ENCODE results near the gene TMEM208.
A peak's percentile ranks its signal among the peaks of the same experiment; 100 is the strongest.

The TMEM208 gene

DNA sequence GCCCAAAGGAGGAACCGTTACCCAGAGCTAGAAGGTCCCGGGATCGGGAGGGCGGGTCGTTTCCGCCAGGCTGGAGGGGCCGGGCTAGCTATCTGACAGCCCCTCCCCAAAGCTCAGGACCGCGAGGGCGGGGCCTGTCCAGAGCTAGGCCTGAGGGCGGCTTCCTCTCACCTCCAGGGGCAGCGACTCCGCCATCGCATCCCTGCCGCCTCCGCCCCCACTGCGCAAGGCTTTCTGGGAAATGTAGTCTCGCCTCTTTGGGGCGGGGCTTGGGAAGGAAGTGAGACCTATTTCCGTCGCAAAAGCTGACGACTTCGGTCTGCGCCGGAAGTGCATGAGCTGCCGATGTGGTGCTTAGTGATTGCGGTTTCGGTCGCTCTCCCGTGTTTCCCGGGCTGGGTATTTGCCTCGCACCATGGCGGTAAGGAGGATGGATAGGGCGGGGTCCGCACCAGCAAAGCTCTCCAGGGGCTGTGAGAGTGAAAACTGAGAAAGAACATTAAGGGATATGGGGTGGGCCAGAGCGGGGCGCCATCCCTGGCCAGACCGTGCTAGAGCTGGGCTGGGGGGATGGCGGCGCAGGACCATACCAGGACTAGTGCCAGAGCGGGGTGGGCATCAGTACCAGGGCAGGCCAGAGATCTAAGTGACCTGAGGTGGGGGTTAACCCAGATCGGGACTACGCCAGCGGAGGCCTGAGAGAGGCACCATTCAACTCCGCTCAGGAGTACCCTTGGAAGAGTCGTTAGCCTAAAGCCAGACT lies at the start of gene TMEM208:
TSS of gene TMEM208 (plus strand) at position 327 of the 763 bp plus-strand sequence. CDS start at position 416, 89 bp downstream.
- peak; percentile 100 for DNase-seq

DNA sequence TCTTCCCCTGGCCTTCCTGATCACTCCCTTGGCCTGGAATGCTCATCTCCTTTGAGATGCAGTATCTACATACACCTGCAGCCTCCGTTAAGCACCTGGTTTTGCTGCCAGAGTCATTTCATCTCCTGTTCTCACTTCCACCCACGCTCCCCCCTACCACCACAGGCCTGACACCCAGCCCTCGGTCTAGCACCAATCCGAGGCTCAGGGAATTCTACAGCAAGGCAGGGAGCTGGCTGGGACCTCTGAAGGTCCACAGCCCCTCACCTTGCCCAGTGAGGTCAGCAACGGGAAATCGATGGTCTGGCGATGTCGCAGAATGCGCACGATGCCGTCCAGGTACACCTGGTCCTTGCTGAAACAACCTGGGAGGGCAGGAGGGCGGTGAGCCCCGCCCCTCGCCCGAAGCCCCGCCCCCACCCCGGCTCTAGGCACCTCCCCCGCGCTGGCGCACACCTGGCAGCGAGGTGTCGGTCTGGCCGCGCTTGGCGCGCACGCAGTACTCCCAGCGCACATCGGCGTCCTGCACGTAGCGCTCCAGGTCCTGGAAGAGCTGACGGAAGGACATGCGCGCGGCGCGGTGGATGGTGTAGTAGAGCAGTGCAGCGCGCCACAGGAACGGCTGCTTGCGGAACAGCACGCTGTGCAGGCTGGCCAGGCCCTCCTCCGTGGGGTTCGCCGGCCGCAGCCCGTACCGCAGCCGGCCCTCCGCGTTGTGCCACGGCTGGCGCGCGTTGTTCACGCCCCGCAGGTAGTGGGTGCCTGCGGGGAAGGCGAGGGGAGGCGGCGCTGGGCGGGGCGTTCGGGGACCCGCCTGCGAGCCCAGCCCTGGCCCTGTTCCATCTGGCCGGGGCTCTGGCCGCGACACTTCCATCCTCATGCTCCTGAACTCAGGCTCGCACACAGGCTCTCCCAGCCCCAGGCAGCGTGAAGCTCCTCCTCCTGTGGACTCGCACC lies 48.9 kb upstream of the TMEM208 start:
- peak; percentile 59 for DNase-seq

DNA sequence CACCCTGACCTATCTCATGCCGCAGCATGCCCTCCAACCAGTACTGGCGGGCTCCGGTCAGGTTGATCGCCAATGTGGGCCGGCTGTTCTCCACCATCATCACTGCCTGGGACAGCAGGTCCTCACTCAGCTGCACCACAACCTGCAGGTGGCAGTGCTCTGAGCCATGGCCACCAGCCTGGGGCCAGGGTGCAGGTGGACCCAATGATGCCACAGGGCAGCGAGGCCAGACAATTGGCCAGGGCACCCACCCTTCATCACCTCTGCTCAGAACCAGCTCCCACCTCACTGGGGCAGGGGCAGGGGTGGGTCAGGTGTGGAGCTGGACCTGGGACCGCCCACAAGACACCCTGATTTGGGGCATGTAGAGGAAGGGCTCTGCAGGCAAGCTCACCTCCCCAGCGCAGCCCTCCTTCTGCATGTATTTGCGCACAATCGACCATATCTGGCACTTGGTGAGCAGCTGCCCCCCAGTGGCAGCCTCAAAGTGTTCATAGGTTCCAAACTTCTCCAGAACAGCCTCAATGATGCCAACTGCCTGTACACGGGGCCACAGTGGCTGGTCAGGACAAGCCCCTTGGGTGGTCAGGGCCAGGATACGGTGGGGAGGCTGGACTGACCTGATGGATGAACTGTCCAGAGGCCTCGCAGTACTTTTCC lies 47.4 kb upstream of the TMEM208 start:
- DNase-seq, result no peak

DNA sequence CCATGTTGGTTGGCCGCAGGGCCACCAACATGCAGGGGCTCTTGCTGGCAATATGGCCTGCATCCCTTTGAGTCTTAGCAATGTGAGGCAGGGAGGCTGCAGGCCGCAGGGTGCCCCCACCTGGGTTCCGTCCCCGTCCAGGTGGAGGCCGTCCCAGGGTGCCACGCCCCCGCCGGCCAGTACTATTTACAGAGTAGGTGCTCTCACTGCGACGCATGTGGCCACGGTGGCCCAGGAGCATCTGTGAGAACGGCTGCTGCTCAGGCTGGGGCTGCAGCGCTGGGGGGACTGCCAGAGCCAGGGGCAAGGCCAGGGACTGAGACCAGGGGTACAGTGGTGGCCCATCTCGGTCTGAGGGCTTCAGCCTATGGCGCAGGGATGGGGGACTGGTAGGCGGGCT lies 46.8 kb upstream of the TMEM208 start:
- no peak for DNase-seq

DNA sequence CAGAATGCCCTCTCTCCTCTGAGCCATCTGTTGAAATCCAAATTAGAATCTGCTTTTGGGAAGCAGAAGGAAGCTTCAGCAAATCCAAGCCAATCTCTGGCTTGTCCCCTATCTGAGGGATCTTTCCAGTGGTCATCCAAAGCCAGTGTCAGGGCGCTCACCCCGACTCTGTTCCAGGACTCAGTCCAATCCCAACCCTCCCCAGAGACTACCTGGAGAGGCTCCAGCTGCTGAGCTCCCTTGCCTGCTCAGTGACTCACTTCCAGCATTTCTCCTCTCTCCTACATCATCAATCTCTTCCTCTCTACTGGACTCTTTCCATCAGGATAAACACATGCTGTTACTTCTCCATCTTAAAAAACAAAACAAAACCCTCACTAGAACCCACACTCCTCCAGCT lies 45.6 kb upstream of the TMEM208 start:
- DNase-seq, result no peak

DNA sequence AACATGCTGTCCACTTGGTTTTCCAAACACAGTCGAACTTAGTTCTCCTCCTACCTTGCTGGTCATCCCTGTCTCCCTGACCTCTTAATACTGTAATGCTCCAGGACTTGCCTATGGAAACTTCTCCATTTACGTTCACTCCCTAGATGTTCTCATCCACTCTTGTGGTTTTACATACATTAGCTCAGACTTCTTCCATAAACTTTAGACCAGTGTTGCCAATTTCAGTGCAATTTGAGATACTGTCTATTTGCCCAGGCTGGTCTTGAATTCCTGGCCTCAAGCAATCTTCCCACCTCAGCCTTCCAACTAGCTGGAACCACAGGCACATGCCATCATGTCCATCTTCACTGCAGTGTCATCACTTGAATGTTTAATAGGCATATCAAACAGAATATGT lies 44.6 kb upstream of the TMEM208 start:
- no peak for DNase-seq

DNA sequence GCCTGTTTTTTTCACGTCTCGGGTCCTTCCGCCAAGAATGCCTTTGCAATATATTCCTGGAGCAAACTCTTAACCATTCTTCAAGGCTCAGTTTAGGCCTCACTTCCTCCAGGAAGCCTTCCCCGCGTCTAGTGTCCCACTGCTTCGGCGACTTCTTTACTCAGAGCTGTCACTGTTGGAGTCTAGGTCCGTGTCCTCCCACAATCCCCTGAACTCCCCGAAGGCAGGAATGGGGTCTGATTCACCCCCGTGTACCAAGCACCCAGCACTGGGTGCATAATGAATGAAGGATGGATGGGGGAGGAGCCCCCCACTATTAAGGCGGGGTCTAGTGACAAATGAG lies 43.7 kb upstream of the TMEM208 start:
- no peak for DNase-seq

DNA sequence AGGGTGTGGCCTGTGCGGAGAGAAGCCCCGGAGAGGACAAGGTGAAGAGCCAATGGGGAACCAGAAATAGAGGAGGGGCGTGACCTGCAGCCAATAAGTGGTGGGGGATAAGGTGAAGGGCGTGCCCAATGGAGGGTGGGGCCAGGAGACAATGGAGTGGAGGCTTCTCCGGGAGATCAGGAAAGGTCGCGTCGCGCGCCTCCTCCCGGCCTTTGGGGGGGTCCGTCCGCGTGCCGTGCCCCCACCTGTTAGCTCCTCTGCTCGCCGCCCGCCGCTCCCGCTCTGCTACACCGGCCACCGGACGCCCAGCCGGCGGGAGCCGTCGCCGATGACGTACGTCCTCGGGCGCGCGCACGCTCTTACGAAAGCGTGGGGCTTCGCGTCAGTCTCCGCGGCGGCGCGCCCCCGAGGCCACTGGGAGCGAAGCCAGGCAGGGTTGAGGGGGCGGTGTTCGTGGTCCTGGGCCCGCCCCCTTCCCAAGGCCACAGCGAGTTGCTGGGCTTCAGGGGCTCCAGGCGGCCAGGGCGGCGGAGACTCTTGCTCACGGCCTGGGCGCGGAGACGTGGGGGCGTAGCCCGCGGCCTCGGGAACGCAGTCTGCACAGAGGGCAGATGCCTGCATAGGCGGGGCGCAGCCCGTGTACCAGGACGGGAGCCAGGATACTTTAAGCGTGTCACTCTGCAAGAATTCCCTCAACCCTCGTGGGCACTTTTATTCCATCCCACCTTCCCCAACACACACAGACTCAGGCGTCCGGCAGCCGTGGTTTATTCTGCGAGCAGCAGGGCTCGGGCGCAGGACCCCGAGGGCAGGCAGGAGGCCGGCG lies 43.1 kb upstream of the TMEM208 start, which contains the start of gene MATCAP1:
TSS of gene MATCAP1 (minus strand) at position 337 of the 826 bp plus-strand sequence. CDS start 3,353 bp downstream, outside the sequence.
- DNase-seq, result peak; percentile 98

DNA sequence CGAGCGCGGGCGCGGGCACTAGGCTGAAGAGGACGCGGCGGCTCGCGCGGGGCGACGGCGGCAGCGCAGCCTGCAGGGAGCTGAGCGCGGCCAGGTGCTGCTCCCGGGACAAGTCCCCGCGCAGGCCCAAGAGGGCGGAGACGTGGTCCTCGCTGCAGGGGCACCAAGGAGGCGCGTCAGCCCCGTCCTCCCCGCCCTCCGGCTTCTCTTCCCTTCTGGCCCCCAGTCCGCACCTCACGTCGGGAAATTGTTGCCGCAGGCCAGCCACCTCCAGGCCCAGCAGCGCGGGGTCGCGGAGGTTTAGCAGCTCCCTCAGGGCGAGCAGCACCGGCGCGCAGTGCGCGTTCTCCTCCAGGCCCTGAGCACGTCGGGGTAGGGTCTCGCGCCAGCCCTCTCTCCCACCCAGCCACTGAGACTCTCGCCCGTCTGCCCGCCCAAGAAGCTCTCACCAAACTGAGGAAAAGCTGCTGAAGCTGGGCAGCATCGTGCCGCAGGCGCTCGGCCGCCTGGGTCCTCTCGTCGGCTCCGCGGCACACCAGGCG lies 42.4 kb upstream of the TMEM208 start:
- no peak for DNase-seq

DNA sequence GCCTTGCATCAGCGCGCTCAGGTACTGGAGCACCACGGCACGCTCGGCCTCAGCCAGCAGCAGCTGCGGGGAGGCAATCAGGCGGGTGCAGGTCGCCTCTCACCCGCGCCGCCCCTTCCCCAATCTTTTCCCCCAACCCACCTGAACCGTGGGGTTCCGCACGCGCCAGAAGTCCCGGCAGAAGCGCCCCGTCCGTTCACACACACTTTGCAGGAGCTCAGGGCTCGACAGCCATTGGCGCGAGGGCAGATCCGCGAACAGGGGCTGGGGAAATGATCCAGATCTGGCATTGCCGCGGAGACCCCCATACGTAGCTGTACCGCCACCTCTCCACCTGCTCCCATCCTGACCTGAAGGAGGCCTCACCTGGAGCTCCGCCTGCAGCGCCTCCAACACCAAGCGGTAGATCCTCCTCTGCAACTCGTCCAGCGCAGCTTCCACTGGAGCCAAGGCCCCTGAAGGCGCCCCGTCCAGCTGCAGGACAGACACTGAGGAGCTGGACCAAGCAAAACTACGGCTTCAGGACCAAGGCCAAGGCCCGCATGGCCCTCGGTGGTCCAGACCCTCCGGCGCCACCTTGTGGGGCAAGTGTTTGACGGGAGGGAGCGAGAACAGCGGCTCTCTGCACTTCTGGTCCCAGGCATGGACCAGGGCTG lies 41.8 kb upstream of the TMEM208 start:
- DNase-seq, result peak; percentile 88

DNA sequence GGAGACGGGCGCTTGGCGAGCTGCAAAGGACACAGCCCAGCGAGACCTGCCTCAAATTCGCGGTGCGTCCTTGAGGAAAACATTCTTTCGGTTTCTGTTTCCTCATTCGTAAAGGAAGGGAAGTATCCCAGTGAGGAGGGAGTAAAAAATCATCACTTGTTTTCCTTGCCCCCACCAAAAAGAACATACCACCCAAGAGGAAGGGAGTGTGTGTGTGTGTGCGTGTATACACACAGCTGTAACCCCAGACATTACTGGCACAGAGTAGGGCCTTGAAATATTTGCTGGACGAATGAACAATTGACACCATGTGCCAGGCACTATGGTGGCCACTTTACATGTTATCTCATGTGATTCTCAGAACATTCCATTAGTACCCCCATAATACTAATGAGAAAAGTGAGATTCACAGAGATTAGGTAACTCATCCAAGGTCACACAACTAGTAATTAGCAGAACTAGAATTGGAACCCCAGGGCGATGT lies 41.2 kb upstream of the TMEM208 start:
- DNase-seq, result no peak

DNA sequence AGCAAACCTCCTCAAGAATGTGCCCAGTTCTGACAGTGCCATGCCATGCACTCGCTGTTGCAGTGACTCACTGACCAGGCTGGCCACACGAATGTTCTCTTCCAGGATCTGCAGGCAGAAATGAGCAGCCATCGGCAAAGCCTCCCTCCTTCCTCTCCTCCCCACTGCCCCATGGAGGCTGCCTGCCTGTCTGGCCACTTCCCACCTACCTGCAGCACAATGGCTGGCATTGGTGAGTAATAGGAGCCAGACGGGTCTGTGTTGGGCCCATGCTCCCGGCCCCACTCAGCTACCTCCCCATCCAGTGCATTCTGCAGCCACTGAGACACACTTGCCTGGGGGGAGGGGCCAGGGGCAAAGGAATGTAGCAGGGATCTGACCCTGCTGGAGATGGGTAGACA lies 40.4 kb upstream of the TMEM208 start:
- DNase-seq, result no peak

DNA sequence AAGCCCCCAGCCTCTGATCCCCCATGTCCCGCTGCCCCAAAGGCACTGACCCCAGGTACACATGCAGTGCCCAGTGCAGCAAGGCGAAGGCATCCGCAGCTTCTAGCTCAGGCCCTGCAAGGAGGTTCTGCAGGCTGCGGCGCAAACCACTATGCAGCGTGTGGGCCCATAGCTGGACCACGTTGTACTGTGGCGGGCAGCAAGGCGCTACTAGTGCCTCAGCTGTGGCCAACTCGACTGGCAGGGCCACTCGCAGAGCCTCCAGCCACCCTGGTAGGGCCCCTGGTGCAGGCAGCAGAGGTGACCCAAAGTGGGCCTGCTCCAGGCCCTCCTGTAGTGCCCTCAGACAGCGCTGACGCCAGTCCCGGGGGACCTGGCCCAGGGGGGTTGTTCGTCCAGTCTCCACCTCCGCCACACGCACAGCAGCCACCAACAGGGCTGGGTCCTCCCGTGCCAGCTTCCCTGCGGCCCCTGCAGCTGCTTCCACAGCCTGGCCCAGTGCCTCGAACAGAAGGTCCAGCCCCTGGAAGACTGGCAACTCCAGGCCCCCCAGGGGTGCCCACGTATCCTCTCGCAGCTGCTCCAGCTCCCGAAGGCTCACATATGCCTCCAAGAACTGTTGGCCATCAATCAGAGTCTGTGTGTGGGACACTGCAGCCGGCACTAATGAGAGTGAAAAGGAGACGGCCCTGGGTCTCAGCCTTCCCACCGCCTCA lies 39.6 kb upstream of the TMEM208 start:
- no peak for DNase-seq

DNA sequence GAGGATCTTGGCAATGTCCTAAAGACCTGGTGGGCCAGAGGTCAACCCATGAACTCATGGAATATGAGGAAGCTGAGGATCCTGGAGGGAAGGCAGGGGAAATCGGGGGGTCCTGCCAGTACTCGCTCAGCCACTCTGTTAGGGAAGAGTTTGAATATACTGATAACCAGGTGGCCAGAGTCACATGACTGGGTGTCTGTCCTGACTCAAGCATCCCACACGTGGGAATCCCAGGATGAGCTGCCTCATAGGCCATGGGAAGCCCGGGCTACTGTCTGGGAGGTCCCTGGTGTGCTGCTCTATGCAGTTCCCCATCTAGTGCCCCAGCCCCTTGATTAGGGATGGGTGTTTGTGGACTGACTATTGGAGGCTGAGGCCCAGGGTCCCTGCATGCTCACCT lies 38.6 kb upstream of the TMEM208 start:
- no peak for DNase-seq

DNA sequence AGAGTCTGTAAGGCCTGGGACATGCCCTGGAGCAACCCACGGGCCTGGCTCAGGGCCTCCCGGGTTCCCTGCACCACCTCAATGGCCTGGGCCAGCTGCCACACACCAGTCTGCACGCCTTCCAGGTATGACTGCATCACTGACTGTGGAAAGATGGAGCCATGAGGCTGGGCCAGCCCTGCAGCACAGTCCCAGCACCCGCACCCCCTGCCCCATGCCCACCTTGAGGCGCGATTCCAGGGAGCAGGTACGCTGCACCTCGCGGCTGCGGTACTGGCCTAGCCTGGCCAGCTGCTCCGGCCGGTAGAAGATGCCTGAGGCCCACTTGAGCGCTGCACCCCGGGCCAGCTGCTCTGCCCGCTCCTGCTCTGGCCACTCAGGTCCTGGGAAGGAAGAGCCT lies 38.1 kb upstream of the TMEM208 start:
- DNase-seq, result no peak

DNA sequence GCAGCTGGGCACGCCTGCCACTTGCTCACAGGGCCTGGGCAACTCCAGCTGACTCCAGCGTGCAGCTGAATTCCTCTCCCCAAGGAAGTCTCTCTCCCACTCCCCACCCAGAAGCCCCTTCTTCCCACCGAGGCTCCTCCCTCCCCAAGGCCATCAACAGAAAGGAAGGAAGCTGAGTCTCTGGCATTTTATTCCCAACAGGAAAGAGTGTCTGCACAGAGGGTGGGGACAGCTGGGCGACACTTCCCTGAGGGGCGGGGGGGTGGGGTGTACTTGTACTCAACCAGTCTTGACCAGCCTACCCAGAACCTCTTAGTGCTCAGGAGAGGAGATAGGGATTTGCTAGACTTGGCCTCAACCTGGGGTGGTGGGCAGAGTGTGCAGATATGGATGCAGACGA lies 36.9 kb upstream of the TMEM208 start, which contains the start of gene EXOC3L1:
TSS of gene EXOC3L1 (minus strand) at position 96 of the 400 bp plus-strand sequence. CDS start 460 bp downstream, outside the sequence.
- DNase-seq, result no peak

DNA sequence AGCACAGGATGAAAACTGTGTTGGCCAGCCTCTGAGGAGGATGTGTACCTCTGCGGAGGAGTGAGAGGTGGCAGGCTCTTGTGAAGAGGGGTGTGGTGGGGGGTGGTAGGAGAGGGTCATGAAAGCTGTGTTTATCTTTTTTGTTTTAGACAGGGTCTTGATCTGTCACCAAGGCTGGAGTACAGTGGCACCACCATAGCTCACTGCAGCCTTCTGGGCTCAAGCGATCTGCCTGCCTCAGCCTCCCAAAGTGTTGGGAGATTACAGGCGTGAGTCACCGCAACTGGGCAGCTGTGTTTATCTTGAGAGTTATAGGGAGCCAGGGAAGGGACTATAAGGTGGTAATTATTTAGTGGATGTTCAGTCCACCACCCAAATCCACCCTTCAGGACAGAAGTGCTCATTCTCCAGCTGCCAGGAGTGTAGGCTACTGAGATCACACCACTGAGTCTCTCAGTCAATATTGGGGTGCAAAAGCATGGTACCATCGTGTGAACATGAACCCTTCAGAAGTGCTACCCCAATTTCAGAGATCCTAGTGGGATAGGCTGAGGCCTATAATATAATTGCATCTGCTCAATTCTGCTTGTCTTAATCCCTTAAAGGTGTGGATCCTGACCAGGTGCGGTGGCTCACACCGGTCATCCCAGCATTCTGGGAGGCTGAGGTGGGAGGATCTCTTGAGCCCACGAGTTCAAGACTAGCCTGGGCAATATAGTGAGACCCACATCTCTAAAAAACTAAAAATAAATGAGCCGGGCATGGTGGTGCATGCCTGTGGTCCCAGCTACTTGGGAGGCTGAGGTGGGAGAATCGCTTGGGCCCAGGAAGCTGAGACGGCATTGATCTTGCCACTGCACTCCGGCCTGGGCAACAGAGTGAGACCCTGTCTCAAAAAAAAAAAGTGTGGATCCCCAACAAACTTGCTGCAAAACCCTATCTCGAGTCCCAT lies 36.2 kb upstream of the TMEM208 start:
- no peak for DNase-seq

DNA sequence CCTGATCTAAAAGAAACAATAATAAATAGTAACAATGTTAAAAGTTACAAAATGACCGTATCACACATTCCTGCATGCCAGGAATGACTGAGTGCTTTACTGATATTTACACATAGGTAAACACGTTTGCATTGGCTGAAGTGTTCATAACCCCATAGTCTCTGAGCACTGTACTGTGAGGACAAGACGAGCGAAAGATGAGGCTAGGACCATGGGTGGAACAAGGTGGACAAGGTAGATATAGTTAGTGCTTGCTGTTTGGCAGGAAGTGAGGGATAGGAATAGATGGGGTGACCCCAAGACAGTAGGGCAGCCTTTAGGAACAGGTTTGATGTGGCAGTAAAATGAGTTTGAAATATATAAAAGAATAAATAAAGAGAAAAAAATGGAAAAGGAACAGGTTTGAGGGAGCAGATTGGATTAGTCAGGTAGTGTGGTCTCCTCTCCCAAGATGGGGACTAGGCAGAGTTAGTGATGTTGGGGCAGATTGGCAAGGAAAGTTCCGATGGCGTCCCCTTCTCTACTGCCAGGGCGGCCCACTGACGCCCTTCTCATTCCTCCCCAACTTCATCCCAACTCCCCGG lies 35.4 kb upstream of the TMEM208 start:
- DNase-seq, result no peak
